Activated naive CD4-positive, alpha-beta T cell treated with anti-CD3 and anti-CD28 coated beads, Interleukin-2, amount 50 U/mL, for 16 hours (primary cell): ENCODE data around the gene NUP107.
"Not testable (repeated sequence)": the region's sequence is repeated elsewhere in the genome, so short reads cannot be mapped to it uniquely, and the experiment has no call there.

Experiments used
- DNase-seq: peaks from one replicate; pipeline ENCODE4 v3.0.0-alpha.2; 2020

The NUP107 gene

GRCh38 chr12:68686595-68687521 lies at the start of gene NUP107:
Gene NUP107, plus strand, starts transcription at chr12:68686978. Its CDS starts 88 bp downstream, at chr12:68687066.
- DNase-seq = peak; percentile 97

- not testable (repeated sequence) for DNase-seq
Observed at GRCh38 chr12:68637439-68637838, 49.3 kb upstream of the NUP107 start.

GRCh38 chr12:68638171-68638570 lies 48.6 kb upstream of the NUP107 start:
- no peak for DNase-seq

GRCh38 chr12:68638721-68639395 lies 47.9 kb upstream of the NUP107 start:
- no peak for DNase-seq

- DNase-seq = no peak
Observed at GRCh38 chr12:68639396-68639767, 47.4 kb upstream of the NUP107 start.

- DNase-seq = peak; percentile 58
Observed at GRCh38 chr12:68641138-68641537, 45.6 kb upstream of the NUP107 start.

- no peak for DNase-seq
Observed at GRCh38 chr12:68646484-68646883, 40.3 kb upstream of the NUP107 start.

- no peak for DNase-seq
Observed at GRCh38 chr12:68647507-68647906, 39.3 kb upstream of the NUP107 start.

- no peak for DNase-seq
Observed at GRCh38 chr12:68648179-68648578, 38.6 kb upstream of the NUP107 start.

- no peak for DNase-seq
Observed at GRCh38 chr12:68665016-68665569, 21.7 kb upstream of the NUP107 start.

- DNase-seq = no peak
Observed at GRCh38 chr12:68667291-68667690, 19.5 kb upstream of the NUP107 start.

GRCh38 chr12:68667896-68668295 lies 18.9 kb upstream of the NUP107 start:
- DNase-seq = no peak

GRCh38 chr12:68671179-68671578 lies 15.6 kb upstream of the NUP107 start:
- no peak for DNase-seq

- no peak for DNase-seq
Observed at GRCh38 chr12:68673788-68674187, 13.0 kb upstream of the NUP107 start.

GRCh38 chr12:68674376-68674775 lies 12.4 kb upstream of the NUP107 start:
- DNase-seq = no peak

GRCh38 chr12:68675101-68675842 lies 11.5 kb upstream of the NUP107 start:
- peak; percentile 52 for DNase-seq

GRCh38 chr12:68676854-68677253 lies 9.9 kb upstream of the NUP107 start:
- not testable (repeated sequence) for DNase-seq

- no peak for DNase-seq
Observed at GRCh38 chr12:68686262-68686594, 550 bp upstream of the NUP107 start.

GRCh38 chr12:68695454-68695853 lies 8.7 kb downstream of the NUP107 start:
- DNase-seq = no peak

GRCh38 chr12:68699486-68699885 lies 12.7 kb downstream of the NUP107 start:
- no peak for DNase-seq

GRCh38 chr12:68727776-68728175 lies 41.0 kb downstream of the NUP107 start:
- no peak for DNase-seq

- no peak for DNase-seq
Observed at GRCh38 chr12:68733661-68734071, 46.9 kb downstream of the NUP107 start.

GRCh38 chr12:68739891-68740290 lies 53.1 kb downstream of the NUP107 start:
- DNase-seq = no peak
